Gastrocnemius medialis (tissue), 4 donors: ENCODE data around the gene SGK1. TPM values are rescaled to one million over a fixed set of nuclear protein-coding genes. Genes with fewer than 3 reads are reported as not detected.
A peak's percentile ranks its signal among the peaks of the same experiment; 100 is the strongest.

Experiments used
- ATAC-seq, 2 donors: fragments of 150-250 bp; one replicate each; pipeline ENCODE4 v1.9.1; 2016
- DNase-seq, 2 donors: peaks; one replicate each; pipeline ENCODE4 v3.0.0-alpha.2; 2019
- H3K27ac ChIP-seq, 4 donors: fragments of 200-600 bp; sonication (generic); 1 replicate in 1 of 4; 2 replicates in 3 of 4; pipeline ENCODE4 v1.5.1; 2016 to 2018; ENCODE audit warnings: mild to moderate bottlenecking in 2 of 4, moderate library complexity in 1 of 4
- H3K27me3 ChIP-seq, 3 donors: fragments of 200-600 bp; sonication (generic) in 2 of 3; 1 replicate in 1 of 3; 2 replicates in 2 of 3; pipeline versions ENCODE4 v1.5.1 to v1.6.0; 2016 to 2019; ENCODE audit warnings: mild to moderate bottlenecking in 1 of 3, moderate library complexity in 1 of 3
- H3K36me3 ChIP-seq, 2 donors: fragments of 200-600 bp; sonication (generic) in 1 of 2; one replicate each; pipeline ENCODE4 v1.5.1; 2017 to 2018
- H3K4me1 ChIP-seq, 2 donors: fragments of 200-600 bp; sonication (generic) in 1 of 2; one replicate each; pipeline ENCODE4 v1.5.1; 2016 to 2017; ENCODE audit warnings: mild to moderate bottlenecking in 2 of 2
- H3K4me3 ChIP-seq, 4 donors: fragments of 200-600 bp; sonication (generic) in 3 of 4; 1 replicate in 1 of 4; 2 replicates in 3 of 4; pipeline ENCODE4 v1.5.1; 2016 to 2019; ENCODE audit warnings: mild to moderate bottlenecking in 2 of 4
- H3K9me3 ChIP-seq, 3 donors: fragments of 200-600 bp; sonication (generic) in 2 of 3; 1 replicate in 1 of 3; 2 replicates in 2 of 3; pipeline ENCODE4 v1.5.1; 2016 to 2019
- POLR2A ChIP-seq, 2 donors: fragments of 450-650 bp; IDR thresholded peaks; one replicate each; pipeline ENCODE4 v1.6.1; 2017; ENCODE audit warnings: antibody characterized with exemption in 2 of 2, mild to moderate bottlenecking in 2 of 2, moderate library complexity in 2 of 2
- in situ Hi-C, 4 donors: fragments of 200-750 bp; cut with MboI; loops; one replicate each; pipeline versions ENCODE4 v1.15.0 to v1.8.0; 2017; ENCODE audit warnings: low sequenced_read_pairs in 4 of 4
- intact Hi-C: fragments of 100-400 bp; cut with DNase I; formaldehyde crosslinking; loops from one replicate; pipeline ENCODE4 v1.15.1; 2023; ENCODE audit warnings: low total_unique reads
- total RNA-seq, 4 donors: library from RNA; depleted of rRNA; stranded (reverse); fragments of >200 nt; gene quantifications; one replicate each; pipeline versions ENCODE4 v1.1.0 to v1.2.3, GENCODE V29; 2016
- TF ChIP-seq, protein P1 (sequence below), 5 experiments: fragments of 450-650 bp in 3 of 5; fragments of 200-600 bp in 2 of 5; sonication (generic) in 2 of 5; IDR thresholded peaks in 4 of 5; conservative IDR thresholded peaks in 1 of 5; 1 replicate in 4 of 5; 2 replicates in 1 of 5; pipeline ENCODE4 v1.5.1; 2016 to 2019; ENCODE audit warnings: antibody characterized with exemption in 5 of 5, mild to moderate bottlenecking in 3 of 5, moderate library complexity in 3 of 5

The SGK1 gene
- total RNA-seq, 4 donors from 2014 or later = 43.7 to 100 (median 56.2) TPM

DNA sequence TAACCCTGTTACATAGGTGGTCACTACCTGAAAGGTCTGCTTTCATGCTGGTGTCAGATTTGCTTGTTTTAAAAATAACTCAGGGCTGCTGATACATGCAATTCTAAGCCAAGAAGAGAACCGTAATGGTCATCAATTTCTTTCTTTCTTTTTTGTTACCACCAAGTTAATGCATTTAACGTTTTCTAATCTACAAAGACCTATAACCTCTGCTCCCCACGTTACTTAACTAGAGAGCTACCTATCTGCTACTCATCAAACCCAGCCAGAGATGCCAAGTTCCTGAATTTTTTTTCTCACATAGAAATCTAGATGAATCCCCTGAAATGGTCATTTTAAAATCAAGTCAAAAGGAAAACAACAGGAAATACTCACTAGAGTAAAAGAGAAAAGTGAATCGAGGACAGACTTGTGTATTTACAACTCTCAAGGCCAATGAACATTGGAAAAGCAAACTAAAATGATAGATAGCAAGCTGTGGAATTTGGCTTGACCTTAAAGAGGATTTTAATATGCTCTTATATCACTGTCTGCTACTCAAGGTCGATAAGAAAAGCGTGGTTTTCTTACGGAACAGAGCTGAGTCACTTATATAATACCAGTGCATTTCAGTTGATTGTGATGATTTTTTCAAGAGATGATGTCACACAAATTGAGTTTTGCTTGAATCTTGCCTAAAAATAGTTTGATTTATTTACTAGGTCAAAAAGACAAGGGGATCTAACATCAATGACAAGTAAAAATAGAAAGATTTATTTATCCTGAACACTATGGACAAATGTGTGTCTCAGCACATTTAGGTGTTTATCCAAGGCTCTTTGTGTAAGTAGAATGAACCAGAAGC is 67.9 kb downstream of the SGK1 start:
- in situ Hi-C loops (no loop called here), intact Hi-C loops (loop anchor here (5.0 kb wide), 2 partner anchors 102 to 217 kb away; no protein-coding TSS in a partner anchor)
- Histone ChIP-seq H3K27me3 (no peaks in the 10 kb centered on the region), H3K4me3 (no peak overlapping the region), H3K9me3 (no peaks in the 10 kb centered on the region), H3K4me1 (peaks cover 41 to 49% of the 10 kb centered on the region in 2 donors), H3K27ac (peak overlapping the region; percentile 52 to 78 (median 64)), H3K36me3 (no peaks in the 10 kb centered on the region)
- DNase-seq (no peak), ATAC-seq (peak in 1 of 2 donors; percentile 10)
- TF ChIP-seq POLR2A (IDR thresholded peaks at IDR 0.05) = no peak

DNA sequence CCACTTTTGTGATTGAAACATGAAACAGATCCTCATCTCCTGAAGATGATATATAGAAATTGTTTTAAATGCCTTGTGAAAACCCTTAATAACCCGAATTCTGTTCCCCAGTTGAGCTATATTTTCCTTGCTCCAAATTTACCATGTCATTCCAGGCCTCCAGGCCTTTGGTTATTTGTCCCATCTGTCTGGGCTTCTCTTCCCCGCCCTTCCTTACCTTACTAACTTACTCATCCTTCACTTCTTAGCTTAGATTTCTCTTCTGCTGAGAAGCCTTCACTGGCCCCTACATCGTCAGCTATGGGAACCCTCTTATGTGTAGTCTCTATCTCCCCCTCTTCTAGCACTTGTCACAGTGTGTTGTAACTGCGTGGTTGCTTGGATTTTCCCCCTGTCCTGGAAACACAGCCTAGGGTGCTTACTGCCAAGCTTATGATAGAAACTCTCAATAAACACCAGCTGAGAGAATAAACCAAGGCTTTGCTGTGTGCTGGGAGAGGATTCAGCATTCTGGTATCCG is 68.6 kb downstream of the SGK1 start:
- DNase-seq = no peak
- H3K4me3 ChIP-seq = no peak overlapping the region
- TF ChIP-seq, protein P1, sequence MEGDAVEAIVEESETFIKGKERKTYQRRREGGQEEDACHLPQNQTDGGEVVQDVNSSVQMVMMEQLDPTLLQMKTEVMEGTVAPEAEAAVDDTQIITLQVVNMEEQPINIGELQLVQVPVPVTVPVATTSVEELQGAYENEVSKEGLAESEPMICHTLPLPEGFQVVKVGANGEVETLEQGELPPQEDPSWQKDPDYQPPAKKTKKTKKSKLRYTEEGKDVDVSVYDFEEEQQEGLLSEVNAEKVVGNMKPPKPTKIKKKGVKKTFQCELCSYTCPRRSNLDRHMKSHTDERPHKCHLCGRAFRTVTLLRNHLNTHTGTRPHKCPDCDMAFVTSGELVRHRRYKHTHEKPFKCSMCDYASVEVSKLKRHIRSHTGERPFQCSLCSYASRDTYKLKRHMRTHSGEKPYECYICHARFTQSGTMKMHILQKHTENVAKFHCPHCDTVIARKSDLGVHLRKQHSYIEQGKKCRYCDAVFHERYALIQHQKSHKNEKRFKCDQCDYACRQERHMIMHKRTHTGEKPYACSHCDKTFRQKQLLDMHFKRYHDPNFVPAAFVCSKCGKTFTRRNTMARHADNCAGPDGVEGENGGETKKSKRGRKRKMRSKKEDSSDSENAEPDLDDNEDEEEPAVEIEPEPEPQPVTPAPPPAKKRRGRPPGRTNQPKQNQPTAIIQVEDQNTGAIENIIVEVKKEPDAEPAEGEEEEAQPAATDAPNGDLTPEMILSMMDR (IDR thresholded peaks at IDR 0.05 in 4 of 5, conservative IDR thresholded peaks at IDR 0.05 in 1 of 5) = no peak
- TF ChIP-seq POLR2A (IDR thresholded peaks at IDR 0.05) = no peak
- intact Hi-C loops = loop anchor here (5.0 kb wide), 2 partner anchors 103 to 218 kb away; no protein-coding TSS in a partner anchor
- H3K4me1 ChIP-seq = peaks cover 41 to 49% of the 10 kb centered on the region in 2 donors
- no peaks in the 10 kb centered on the region for H3K9me3 ChIP-seq
- H3K36me3 ChIP-seq = no peaks in the 10 kb centered on the region
- ATAC-seq = peak in 1 of 2 donors; percentile 13
- peak overlapping the region; percentile 52 to 78 (median 64) for H3K27ac ChIP-seq
- in situ Hi-C loops = no loop called here
- H3K27me3 ChIP-seq = no peaks in the 10 kb centered on the region

DNA sequence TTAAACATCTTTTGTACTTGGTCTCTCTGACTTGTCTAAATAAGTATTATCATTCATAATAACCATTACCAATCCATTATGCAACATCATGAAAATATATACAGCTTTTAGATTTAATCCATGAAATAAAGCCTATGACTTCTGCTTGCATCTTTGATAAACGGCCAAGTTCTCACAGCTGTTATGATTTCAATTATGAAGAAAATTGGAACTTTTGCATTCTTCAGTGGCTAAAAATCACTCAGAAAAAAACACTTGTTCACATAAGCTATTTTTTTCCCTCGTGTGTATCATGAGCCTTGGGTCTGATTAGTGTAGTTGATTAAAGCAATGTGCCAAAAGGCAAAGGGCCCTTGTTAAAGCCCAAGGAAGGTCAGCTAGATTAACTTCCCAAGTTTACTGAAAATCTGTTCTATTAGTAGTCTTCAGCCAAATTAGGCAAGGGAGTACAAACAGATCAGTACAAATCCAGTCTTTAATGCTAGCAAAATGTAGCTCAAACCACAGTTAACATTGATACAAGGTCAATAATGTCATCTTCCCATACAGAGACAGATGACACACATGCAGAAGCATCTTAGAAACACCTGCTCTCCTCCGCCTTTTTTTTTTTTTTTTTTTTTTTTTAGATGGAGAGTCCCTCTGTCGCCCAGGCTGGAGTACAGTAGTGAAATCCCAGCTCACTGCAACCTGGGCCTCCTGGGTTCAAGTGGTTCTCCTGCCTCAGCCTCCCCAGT is 69.9 kb downstream of the SGK1 start:
- ATAC-seq (peak; percentile 15 to 29), DNase-seq (no peak)
- no peaks in the 10 kb centered on the region for H3K9me3 ChIP-seq
- in situ Hi-C loops (no loop called here), intact Hi-C loops (loop anchor here (1.0 to 5.0 kb wide), 3 partner anchors 70 to 219 kb away; no protein-coding TSS in a partner anchor)
- peaks cover 40 to 41% of the 10 kb centered on the region in 2 donors for H3K4me1 ChIP-seq
- H3K27me3 ChIP-seq = no peaks in the 10 kb centered on the region
- peak overlapping the region; percentile 52 to 78 (median 64) for H3K27ac ChIP-seq
- no peaks in the 10 kb centered on the region for H3K36me3 ChIP-seq
- TF ChIP-seq, protein P1 (IDR thresholded peaks at IDR 0.05 in 4 of 5, conservative IDR thresholded peaks at IDR 0.05 in 1 of 5) = no peak
- no peak for TF ChIP-seq POLR2A (IDR thresholded peaks at IDR 0.05)
- H3K4me3 ChIP-seq = no peak overlapping the region

DNA sequence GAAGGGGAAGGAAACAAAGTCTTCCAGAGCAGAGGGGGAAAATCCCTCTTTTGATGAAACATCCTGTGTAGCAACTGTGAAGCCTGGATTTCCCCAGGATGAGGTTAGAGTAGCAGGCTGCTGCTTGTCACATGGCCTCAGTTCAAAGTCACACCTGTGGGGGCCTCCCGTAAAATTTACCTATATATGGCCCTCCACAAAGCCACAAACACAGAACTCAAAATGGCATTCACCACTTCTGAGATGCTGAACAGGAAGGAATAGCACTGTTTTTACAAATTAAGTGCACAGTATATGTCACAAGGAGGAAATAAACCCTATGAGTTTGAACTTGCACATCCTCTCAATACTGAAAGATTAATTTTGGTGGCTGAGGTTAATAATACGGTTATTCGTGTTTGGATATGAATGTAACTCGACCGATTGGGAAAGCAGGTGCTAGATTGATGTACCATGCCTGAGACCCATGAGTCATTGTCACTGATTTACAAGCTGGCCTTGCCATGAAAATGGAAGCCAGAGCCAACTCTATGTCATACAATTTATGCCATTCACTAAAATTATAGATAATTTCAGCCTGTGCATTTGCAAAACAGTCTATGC is 70.6 kb downstream of the SGK1 start:
- TF ChIP-seq POLR2A (IDR thresholded peaks at IDR 0.05) = no peak
- TF ChIP-seq, protein P1 (IDR thresholded peaks at IDR 0.05 in 4 of 5, conservative IDR thresholded peaks at IDR 0.05 in 1 of 5) = no peak
- H3K27me3 ChIP-seq = no peaks in the 10 kb centered on the region
- intact Hi-C loops = loop anchor here (1.0 to 5.0 kb wide), 3 partner anchors 69 to 220 kb away; no protein-coding TSS in a partner anchor
- ATAC-seq (peak; percentile 92 to 98), DNase-seq (peak; percentile 39 to 47)
- peak overlapping the region; percentile 52 to 78 (median 60) for H3K27ac ChIP-seq
- in situ Hi-C loops = no loop called here
- no peaks in the 10 kb centered on the region for H3K36me3 ChIP-seq
- H3K9me3 ChIP-seq = no peaks in the 10 kb centered on the region
- H3K4me3 ChIP-seq = no peak overlapping the region
- peaks cover 40 to 41% of the 10 kb centered on the region in 2 donors for H3K4me1 ChIP-seq
